Measurements from ENCODE around the gene MRPL32.

MRPL32 gene

GRCh38 chr7:42964849-42965805 lies 33.0 kb downstream of the MRPL32 start:
- Histone ChIP-seq H3K9me3 (ENCODE audit: low read length) (no peaks in the 10 kb centered on the region), H2AFZ (ENCODE audit: low read length) (no peak overlapping the region), H3K27ac (ENCODE audit: low read depth, low read length, poor library complexity, severe bottlenecking) (no peak overlapping the region), H3K4me3 (ENCODE audit: low read depth, low read length, poor library complexity, severe bottlenecking) (no peak overlapping the region), H3K79me2 (ENCODE audit: insufficient read depth, low read length) (no peaks in the 10 kb centered on the region), H3K36me3 (ENCODE audit: insufficient read depth, low read length) (no peaks in the 10 kb centered on the region), H3K9ac (ENCODE audit: low read length) (no peak overlapping the region), H4K20me1 (ENCODE audit: insufficient read depth, low read length) (no peaks in the 10 kb centered on the region), H3K9me2 (ENCODE audit: low read depth, low read length) (no peaks in the 10 kb centered on the region), H3F3A (ENCODE audit: insufficient read depth, low read length) (no peaks in the 10 kb centered on the region), H3K4me2 (ENCODE audit: low read length) (no peak overlapping the region), H3K4me1 (ENCODE audit: insufficient read depth, low read length, severe bottlenecking) (no peaks in the 10 kb centered on the region), H3K27me3 (ENCODE audit: insufficient read depth, low read length) (no peaks in the 10 kb centered on the region)
- TF ChIP-seq EZH2 (IDR thresholded peaks at IDR 0.05; ENCODE audit: borderline replicate concordance, low read length): no peak
- TF ChIP-seq, protein P1, sequence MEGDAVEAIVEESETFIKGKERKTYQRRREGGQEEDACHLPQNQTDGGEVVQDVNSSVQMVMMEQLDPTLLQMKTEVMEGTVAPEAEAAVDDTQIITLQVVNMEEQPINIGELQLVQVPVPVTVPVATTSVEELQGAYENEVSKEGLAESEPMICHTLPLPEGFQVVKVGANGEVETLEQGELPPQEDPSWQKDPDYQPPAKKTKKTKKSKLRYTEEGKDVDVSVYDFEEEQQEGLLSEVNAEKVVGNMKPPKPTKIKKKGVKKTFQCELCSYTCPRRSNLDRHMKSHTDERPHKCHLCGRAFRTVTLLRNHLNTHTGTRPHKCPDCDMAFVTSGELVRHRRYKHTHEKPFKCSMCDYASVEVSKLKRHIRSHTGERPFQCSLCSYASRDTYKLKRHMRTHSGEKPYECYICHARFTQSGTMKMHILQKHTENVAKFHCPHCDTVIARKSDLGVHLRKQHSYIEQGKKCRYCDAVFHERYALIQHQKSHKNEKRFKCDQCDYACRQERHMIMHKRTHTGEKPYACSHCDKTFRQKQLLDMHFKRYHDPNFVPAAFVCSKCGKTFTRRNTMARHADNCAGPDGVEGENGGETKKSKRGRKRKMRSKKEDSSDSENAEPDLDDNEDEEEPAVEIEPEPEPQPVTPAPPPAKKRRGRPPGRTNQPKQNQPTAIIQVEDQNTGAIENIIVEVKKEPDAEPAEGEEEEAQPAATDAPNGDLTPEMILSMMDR (IDR thresholded peaks at IDR 0.05; ENCODE audit: low read length): no peak

GRCh38 chr7:42967391-42967790 lies 35.2 kb downstream of the MRPL32 start:
- H3K36me3 ChIP-seq (ENCODE audit: insufficient read depth, low read length): no peaks in the 10 kb centered on the region
- no peaks in the 10 kb centered on the region for H4K20me1 ChIP-seq (ENCODE audit: insufficient read depth, low read length)
- TF ChIP-seq EZH2 (IDR thresholded peaks at IDR 0.05; ENCODE audit: borderline replicate concordance, low read length): no peak
- TF ChIP-seq, protein P1 (IDR thresholded peaks at IDR 0.05; ENCODE audit: low read length): no peak
- no peak overlapping the region for H2AFZ ChIP-seq (ENCODE audit: low read length)
- H3K27ac ChIP-seq (ENCODE audit: low read depth, low read length, poor library complexity, severe bottlenecking): no peak overlapping the region
- no peak overlapping the region for H3K4me2 ChIP-seq (ENCODE audit: low read length)
- H3K9me3 ChIP-seq (ENCODE audit: low read length): no peaks in the 10 kb centered on the region
- no peak overlapping the region for H3K4me3 ChIP-seq (ENCODE audit: low read depth, low read length, poor library complexity, severe bottlenecking)
- H3K4me1 ChIP-seq (ENCODE audit: insufficient read depth, low read length, severe bottlenecking): no peaks in the 10 kb centered on the region
- H3K9ac ChIP-seq (ENCODE audit: low read length): no peak overlapping the region
- H3K9me2 ChIP-seq (ENCODE audit: low read depth, low read length): no peaks in the 10 kb centered on the region
- no peaks in the 10 kb centered on the region for H3K79me2 ChIP-seq (ENCODE audit: insufficient read depth, low read length)
- H3K27me3 ChIP-seq (ENCODE audit: insufficient read depth, low read length): no peaks in the 10 kb centered on the region
- H3F3A ChIP-seq (ENCODE audit: insufficient read depth, low read length): no peaks in the 10 kb centered on the region

- TF ChIP-seq, protein P1 (IDR thresholded peaks at IDR 0.05; ENCODE audit: low read length): no peak
- TF ChIP-seq EZH2 (IDR thresholded peaks at IDR 0.05; ENCODE audit: borderline replicate concordance, low read length): no peak
- no peak overlapping the region for H3K4me3 ChIP-seq (ENCODE audit: low read depth, low read length, poor library complexity, severe bottlenecking)
- H3K4me2 ChIP-seq (ENCODE audit: low read length): no peak overlapping the region
- no peaks in the 10 kb centered on the region for H3K27me3 ChIP-seq (ENCODE audit: insufficient read depth, low read length)
- H2AFZ ChIP-seq (ENCODE audit: low read length): no peak overlapping the region
- H4K20me1 ChIP-seq (ENCODE audit: insufficient read depth, low read length): no peaks in the 10 kb centered on the region
- no peaks in the 10 kb centered on the region for H3K9me3 ChIP-seq (ENCODE audit: low read length)
- H3K79me2 ChIP-seq (ENCODE audit: insufficient read depth, low read length): no peaks in the 10 kb centered on the region
- no peaks in the 10 kb centered on the region for H3K36me3 ChIP-seq (ENCODE audit: insufficient read depth, low read length)
- no peaks in the 10 kb centered on the region for H3K9me2 ChIP-seq (ENCODE audit: low read depth, low read length)
- H3K4me1 ChIP-seq (ENCODE audit: insufficient read depth, low read length, severe bottlenecking): no peaks in the 10 kb centered on the region
- H3K9ac ChIP-seq (ENCODE audit: low read length): no peak overlapping the region
- no peak overlapping the region for H3K27ac ChIP-seq (ENCODE audit: low read depth, low read length, poor library complexity, severe bottlenecking)
- no peaks in the 10 kb centered on the region for H3F3A ChIP-seq (ENCODE audit: insufficient read depth, low read length)
These were observed 40.7 kb downstream of the MRPL32 start for GRCh38 chr7:42972699-42973500.
